ENCODE measurements around the gene CCDC201.

Gene CCDC201

DNA sequence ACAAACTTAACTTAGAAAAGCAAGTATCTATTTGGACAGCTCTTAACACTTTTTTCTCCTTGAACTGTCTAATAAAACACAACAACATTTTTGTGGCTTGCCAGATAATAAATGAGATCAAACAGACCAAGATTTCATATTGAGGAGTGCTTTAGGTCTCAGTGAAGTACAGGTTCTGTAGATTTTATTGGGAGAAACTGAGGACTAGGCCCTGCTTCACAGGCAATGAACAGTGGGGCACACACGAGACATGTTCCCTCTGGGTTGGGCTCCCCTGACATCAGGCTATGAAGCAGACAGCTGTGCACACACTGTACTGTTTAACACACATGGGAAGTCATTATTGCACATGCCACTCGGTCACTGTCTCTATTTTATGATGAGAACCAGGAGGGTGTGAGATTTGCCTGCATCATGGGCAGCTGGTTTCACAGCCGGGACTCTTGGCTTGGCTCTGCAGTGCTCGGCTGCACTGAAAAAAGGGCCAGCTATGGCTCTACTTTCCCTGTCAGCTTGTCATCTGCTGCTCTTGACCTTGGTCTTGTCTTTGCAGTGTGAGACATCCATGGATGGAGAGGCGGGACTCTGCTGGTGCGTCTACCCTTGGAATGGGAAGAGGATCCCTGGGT, 19.6 kb upstream of the CCDC201 start:
- H3K9me3 ChIP-seq (ENCODE audit: control insufficient read depth, low read depth, low read length), result no peaks in the 10 kb centered on the region
- no peak overlapping the region for H3K4me3 ChIP-seq (ENCODE audit: low read length)
- peaks cover 5% of the 10 kb centered on the region for H3K4me1 ChIP-seq (ENCODE audit: control insufficient read depth, low read depth, low read length)
- no peaks in the 10 kb centered on the region for H3K36me3 ChIP-seq (ENCODE audit: control insufficient read depth, low read depth, low read length)
- no peak overlapping the region for H3K9ac ChIP-seq (ENCODE audit: low read length)
- no peak overlapping the region for H3K27ac ChIP-seq (ENCODE audit: low read length)
- peaks cover 36% of the 10 kb centered on the region for H3K27me3 ChIP-seq (ENCODE audit: control insufficient read depth, insufficient read depth, low read length)

DNA sequence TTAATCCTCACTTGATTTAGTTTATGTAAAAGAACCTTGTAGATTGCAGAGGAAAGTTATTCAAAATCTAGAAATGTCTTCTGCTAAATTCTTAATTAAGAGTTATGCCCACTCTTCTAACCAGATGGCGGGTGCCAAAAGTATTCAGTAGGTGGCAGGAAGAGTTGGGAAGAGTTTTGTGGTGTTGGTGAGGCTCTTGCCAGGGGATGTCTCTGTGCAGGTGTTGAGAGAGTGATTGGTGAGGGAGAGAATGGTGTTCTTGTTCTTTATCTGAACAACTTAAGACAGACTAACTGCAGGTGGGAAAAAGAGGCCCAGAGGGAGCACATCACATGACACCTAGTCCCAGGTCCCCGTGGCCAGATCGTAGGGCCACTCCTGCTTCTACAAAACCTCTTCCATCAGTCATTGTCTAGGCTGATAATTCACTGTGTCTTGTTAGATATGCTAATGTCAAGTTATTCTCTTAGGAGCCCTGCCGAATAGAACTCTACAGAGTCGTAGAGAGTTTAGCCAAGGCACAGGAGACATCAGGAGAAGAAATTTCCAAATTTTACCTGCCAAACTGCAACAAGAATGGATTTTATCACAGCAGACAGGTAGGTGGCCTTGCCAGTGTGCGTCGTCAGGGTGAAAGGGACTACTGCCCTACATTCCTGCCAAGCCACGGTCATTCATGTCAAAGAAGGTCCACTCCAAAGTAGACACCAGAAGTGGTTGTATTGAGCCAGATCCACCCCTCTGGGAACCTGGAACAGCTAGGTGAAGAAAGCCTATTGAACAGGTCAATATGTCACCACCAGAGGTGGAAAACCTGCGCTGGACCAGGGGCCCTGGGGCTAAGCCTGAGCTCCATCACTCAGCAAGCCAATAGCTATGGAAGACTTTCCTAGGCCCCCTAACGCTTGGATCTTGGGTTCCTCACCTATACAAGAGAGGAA, 18.9 kb upstream of the CCDC201 start:
- peaks cover 43% of the 10 kb centered on the region for H3K27me3 ChIP-seq (ENCODE audit: control insufficient read depth, insufficient read depth, low read length)
- no peak overlapping the region for H3K4me3 ChIP-seq (ENCODE audit: low read length)
- H3K9ac ChIP-seq (ENCODE audit: low read length), result no peak overlapping the region
- H3K4me1 ChIP-seq (ENCODE audit: control insufficient read depth, low read depth, low read length), result peaks cover 5% of the 10 kb centered on the region
- H3K9me3 ChIP-seq (ENCODE audit: control insufficient read depth, low read depth, low read length), result no peaks in the 10 kb centered on the region
- no peak overlapping the region for H3K27ac ChIP-seq (ENCODE audit: low read length)
- H3K36me3 ChIP-seq (ENCODE audit: control insufficient read depth, low read depth, low read length), result no peaks in the 10 kb centered on the region

GRCh38 chr7:45890902-45891461, 18.1 kb upstream of the CCDC201 start:
- Histone ChIP-seq H3K27ac (ENCODE audit: low read length) (no peak overlapping the region), H3K9ac (ENCODE audit: low read length) (no peak overlapping the region), H3K4me1 (ENCODE audit: control insufficient read depth, low read depth, low read length) (peaks cover 5% of the 10 kb centered on the region), H3K4me3 (ENCODE audit: low read length) (no peak overlapping the region), H3K9me3 (ENCODE audit: control insufficient read depth, low read depth, low read length) (no peaks in the 10 kb centered on the region), H3K36me3 (ENCODE audit: control insufficient read depth, low read depth, low read length) (no peaks in the 10 kb centered on the region), H3K27me3 (ENCODE audit: control insufficient read depth, insufficient read depth, low read length) (peaks cover 48% of the 10 kb centered on the region)

DNA sequence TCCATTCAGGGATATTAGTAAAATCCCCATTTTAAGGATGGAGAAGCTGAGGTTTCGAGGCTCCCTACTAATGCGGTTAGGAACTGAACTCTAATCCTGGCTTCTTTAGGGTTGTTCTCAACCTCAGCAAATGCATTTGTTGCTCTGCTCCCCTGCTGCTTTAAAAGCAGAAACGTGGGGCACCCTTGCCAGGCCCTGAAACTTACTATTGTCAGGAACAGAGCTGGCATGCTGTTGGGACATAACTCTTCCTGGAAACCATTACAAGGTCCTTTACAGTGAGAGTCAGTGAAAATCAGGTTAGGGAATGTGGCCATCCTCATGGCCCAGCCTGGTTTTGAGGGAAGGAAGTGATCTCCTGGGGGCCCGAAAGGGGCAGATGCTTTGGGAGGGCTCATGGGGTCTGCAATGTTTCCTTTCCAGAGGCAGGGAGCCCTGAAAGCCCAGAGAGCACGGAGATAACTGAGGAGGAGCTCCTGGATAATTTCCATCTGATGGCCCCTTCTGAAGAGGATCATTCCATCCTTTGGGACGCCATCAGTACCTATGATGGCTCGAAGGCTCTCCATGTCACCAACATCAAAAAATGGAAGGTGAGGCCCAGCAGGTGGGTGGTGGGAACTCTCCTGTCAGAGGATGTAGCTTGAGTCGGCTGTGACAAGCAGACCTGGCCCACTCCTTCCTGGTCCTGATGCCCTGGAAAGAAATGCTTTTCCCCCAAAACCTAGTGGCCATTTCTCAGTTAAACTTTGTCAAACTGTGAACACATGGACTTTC, 17.4 kb upstream of the CCDC201 start:
- no peaks in the 10 kb centered on the region for H3K9me3 ChIP-seq (ENCODE audit: control insufficient read depth, low read depth, low read length)
- H3K36me3 ChIP-seq (ENCODE audit: control insufficient read depth, low read depth, low read length), result no peaks in the 10 kb centered on the region
- no peak overlapping the region for H3K4me3 ChIP-seq (ENCODE audit: low read length)
- no peak overlapping the region for H3K27ac ChIP-seq (ENCODE audit: low read length)
- H3K27me3 ChIP-seq (ENCODE audit: control insufficient read depth, insufficient read depth, low read length), result peaks cover 48% of the 10 kb centered on the region
- peaks cover 5% of the 10 kb centered on the region for H3K4me1 ChIP-seq (ENCODE audit: control insufficient read depth, low read depth, low read length)
- H3K9ac ChIP-seq (ENCODE audit: low read length), result no peak overlapping the region

DNA sequence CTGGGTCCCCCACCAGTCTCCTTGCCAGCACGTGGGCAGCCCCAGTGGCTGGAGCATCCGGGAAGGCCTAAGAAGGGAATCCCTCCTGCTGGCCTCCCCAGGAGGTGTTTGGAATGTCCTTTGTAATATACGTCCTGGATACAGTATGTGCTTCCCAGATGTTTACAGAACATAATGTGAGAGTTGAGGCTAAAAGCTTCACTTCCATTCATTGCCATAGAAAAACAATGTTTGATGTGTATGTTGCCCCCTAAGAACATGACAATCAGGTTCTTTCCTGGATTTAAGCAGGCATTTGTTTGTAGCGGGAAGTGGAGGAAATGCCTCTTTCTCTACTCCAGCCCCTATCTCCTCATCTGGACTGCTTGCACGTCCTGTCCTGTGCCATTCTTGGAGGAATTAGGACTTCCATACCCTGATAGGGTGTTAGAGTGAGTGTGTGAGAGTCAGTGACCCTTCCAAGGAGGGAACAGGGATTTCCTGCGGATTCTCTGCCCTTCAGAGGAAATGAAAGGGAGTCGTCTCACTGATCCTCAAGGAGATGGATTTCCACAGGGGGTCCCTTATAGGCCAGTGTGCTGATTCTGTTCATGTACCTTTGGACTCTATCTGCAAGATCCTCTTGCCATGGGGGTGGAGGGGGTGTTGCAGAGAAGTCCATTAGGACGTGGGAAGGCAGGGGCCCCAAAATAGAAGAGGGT, 16.6 kb upstream of the CCDC201 start:
- H3K36me3 ChIP-seq (ENCODE audit: control insufficient read depth, low read depth, low read length), result no peaks in the 10 kb centered on the region
- no peak overlapping the region for H3K9ac ChIP-seq (ENCODE audit: low read length)
- peaks cover 5% of the 10 kb centered on the region for H3K4me1 ChIP-seq (ENCODE audit: control insufficient read depth, low read depth, low read length)
- H3K9me3 ChIP-seq (ENCODE audit: control insufficient read depth, low read depth, low read length), result no peaks in the 10 kb centered on the region
- H3K4me3 ChIP-seq (ENCODE audit: low read length), result peak overlapping the region; percentile 48
- H3K27ac ChIP-seq (ENCODE audit: low read length), result no peak overlapping the region
- H3K27me3 ChIP-seq (ENCODE audit: control insufficient read depth, insufficient read depth, low read length), result peaks cover 48% of the 10 kb centered on the region

DNA sequence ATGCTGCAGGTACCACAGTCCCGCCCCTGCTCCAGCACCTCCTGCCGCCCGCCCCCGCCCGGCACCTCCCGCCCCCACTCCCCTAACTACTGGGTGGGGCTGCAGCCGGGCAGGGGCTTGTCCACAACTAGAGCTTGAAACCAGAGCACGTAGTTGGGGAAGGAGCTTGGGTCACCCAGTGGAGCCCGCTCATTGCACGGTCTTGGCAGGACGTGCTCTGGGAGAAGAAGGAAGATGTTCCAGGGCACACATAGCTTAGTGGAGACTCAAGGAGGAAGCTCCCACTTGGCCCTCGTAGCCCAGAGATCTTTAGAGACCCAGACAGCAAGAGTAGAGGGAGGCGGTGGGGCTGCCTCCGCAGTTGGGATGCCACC, 16.1 kb upstream of the CCDC201 start:
- peak overlapping the region; percentile 48 for H3K4me3 ChIP-seq (ENCODE audit: low read length)
- H3K36me3 ChIP-seq (ENCODE audit: control insufficient read depth, low read depth, low read length), result no peaks in the 10 kb centered on the region
- no peak overlapping the region for H3K9ac ChIP-seq (ENCODE audit: low read length)
- peaks cover 5% of the 10 kb centered on the region for H3K4me1 ChIP-seq (ENCODE audit: control insufficient read depth, low read depth, low read length)
- H3K27ac ChIP-seq (ENCODE audit: low read length), result no peak overlapping the region
- no peaks in the 10 kb centered on the region for H3K9me3 ChIP-seq (ENCODE audit: control insufficient read depth, low read depth, low read length)
- H3K27me3 ChIP-seq (ENCODE audit: control insufficient read depth, insufficient read depth, low read length), result peaks cover 48% of the 10 kb centered on the region

DNA sequence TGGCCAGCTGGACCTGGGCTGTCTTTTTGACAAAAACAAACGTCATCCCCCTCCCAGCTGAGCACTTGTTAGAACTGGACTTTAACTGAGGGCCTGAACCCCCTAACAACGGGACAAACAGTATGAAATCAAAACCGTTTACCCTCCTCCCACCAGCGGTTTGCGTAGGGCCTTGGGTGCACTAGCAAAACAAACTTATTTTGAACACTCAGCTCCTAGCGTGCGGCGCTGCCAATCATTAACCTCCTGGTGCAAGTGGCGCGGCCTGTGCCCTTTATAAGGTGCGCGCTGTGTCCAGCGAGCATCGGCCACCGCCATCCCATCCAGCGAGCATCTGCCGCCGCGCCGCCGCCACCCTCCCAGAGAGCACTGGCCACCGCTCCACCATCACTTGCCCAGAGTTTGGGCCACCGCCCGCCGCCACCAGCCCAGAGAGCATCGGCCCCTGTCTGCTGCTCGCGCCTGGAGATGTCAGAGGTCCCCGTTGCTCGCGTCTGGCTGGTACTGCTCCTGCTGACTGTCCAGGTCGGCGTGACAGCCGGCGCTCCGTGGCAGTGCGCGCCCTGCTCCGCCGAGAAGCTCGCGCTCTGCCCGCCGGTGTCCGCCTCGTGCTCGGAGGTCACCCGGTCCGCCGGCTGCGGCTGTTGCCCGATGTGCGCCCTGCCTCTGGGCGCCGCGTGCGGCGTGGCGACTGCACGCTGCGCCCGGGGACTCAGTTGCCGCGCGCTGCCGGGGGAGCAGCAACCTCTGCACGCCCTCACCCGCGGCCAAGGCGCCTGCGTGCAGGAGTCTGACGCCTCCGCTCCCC, 15.5 kb upstream of the CCDC201 start, which contains the start of gene IGFBP1:
Gene IGFBP1, plus strand, starts transcription at position 304 of the 808 bp plus-strand sequence. Its CDS starts 165 bp downstream, at position 469.
- peaks cover 5% of the 10 kb centered on the region for H3K4me1 ChIP-seq (ENCODE audit: control insufficient read depth, low read depth, low read length)
- H3K9me3 ChIP-seq (ENCODE audit: control insufficient read depth, low read depth, low read length), result no peaks in the 10 kb centered on the region
- no peaks in the 10 kb centered on the region for H3K36me3 ChIP-seq (ENCODE audit: control insufficient read depth, low read depth, low read length)
- H3K27me3 ChIP-seq (ENCODE audit: control insufficient read depth, insufficient read depth, low read length), result peaks cover 48% of the 10 kb centered on the region
- H3K27ac ChIP-seq (ENCODE audit: low read length), result no peak within 1 kb of the TSS
- no peak within 1 kb of the TSS for H3K9ac ChIP-seq (ENCODE audit: low read length)
- H3K4me3 ChIP-seq (ENCODE audit: low read length), result peak within 1 kb of the TSS; percentile 48

DNA sequence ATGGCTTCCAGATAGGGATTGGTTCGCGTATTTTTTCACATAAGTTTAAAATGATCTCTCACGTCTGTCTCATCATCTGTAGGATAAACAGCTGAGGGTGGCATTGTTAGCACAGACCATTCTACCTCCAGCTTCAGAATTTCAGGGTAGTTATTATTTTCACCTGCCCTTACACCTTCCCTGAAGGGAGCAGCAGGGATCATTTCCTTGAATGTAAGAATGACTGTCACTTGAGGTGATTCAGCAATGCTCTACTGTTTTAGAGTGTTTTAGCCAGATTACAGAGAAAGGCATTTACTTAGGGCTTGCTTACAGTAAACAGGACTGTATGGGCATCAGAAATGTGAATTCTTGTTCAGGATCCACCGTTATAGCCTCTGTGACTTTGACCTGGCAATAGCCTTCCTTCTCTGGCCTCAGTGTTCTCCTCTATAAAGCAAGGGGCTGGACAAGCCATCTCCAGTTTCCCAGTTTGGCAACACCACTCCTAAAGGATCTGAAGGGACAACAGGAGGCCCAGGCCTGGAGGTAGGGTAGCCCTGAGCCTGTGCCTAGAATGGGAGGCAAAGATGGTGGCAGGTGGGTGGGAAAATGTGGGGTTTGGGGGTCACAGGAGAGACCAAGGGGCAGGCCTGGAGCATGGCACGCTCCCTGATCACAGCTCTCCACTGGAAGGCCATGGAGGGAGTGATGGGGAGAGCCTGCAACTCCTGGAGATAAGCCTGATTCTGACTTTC, 14.2 kb upstream of the CCDC201 start:
- peaks cover 9% of the 10 kb centered on the region for H3K4me1 ChIP-seq (ENCODE audit: control insufficient read depth, low read depth, low read length)
- no peak overlapping the region for H3K4me3 ChIP-seq (ENCODE audit: low read length)
- no peaks in the 10 kb centered on the region for H3K9me3 ChIP-seq (ENCODE audit: control insufficient read depth, low read depth, low read length)
- no peaks in the 10 kb centered on the region for H3K36me3 ChIP-seq (ENCODE audit: control insufficient read depth, low read depth, low read length)
- H3K27ac ChIP-seq (ENCODE audit: low read length), result no peak overlapping the region
- peaks cover 48% of the 10 kb centered on the region for H3K27me3 ChIP-seq (ENCODE audit: control insufficient read depth, insufficient read depth, low read length)
- no peak overlapping the region for H3K9ac ChIP-seq (ENCODE audit: low read length)

DNA sequence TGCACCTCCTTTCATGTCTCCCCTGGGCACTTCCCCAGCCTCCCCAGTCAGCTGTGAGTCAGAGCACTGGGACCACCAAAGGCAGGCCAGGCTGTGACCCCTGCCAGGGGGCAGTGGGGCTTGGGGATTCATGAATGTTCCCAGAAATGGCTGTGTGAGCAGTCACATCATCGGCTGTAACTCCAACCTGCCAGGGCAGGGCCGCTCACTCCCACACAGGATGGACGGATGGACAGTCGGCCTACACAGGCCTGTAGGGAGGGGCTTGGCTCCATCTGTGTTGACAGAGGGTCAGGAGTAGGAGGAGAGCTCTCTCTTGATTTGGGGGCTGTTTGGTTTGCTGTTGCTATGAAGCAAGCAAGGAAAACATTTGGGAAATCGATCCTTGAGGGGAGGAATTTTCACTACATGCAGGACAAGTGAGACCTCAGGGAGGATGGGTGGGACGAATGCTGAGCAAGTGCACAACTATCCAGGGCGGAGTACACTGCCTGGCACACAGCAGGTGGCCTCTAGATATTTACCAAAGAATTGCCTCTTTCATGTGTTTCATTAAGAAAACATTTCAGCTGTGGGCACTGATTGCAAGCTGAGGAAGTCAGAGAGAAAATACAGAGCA, 12.5 kb upstream of the CCDC201 start:
- H3K9ac ChIP-seq (ENCODE audit: low read length), result no peak overlapping the region
- peaks cover 9% of the 10 kb centered on the region for H3K4me1 ChIP-seq (ENCODE audit: control insufficient read depth, low read depth, low read length)
- H3K4me3 ChIP-seq (ENCODE audit: low read length), result no peak overlapping the region

More for the DNA sequence above, 12.5 kb upstream of the CCDC201 start:
- no peak overlapping the region for H3K27ac ChIP-seq (ENCODE audit: low read length)
- no peaks in the 10 kb centered on the region for H3K9me3 ChIP-seq (ENCODE audit: control insufficient read depth, low read depth, low read length)
- H3K36me3 ChIP-seq (ENCODE audit: control insufficient read depth, low read depth, low read length), result no peaks in the 10 kb centered on the region
- peaks cover 41% of the 10 kb centered on the region for H3K27me3 ChIP-seq (ENCODE audit: control insufficient read depth, insufficient read depth, low read length)
